CD4-positive, alpha-beta memory T cell (primary cell): ENCODE data around the gene FAM210B. TPM values are rescaled to one million over a fixed set of nuclear protein-coding genes. Genes with fewer than 3 reads are reported as not detected.
A peak's percentile ranks its signal among the peaks of the same experiment; 100 is the strongest.
"Not testable (repeated sequence)": the region's sequence is repeated elsewhere in the genome, so short reads cannot be mapped to it uniquely, and the experiment has no call there.

ENCODE experiments used
- CTCF ChIA-PET: fragments of 350-600 bp; sonication (Branson Sonifier 250); formaldehyde crosslinking; loops from one replicate; lab custom pipeline; 2021; ENCODE audit warnings: inconsistent platforms; ENCODE audit not compliant: partially characterized antibody; lab: Charles Lee
- POLR2A ChIA-PET: fragments of 350-600 bp; sonication (Branson Sonifier 250); formaldehyde crosslinking; loops from one replicate; lab custom pipeline; 2021; ENCODE audit not compliant: partially characterized antibody; lab: Charles Lee
- DNase-seq, 5 donors: peaks; one replicate each; pipeline versions ENCODE4 v3.0.0 to v3.0.0-alpha.2; 2020 to 2022; ENCODE audit warnings: mixed read lengths in 1 of 5
- H3K27ac ChIP-seq: one replicate; pipeline ENCODE4 v1.7.0; 2013; ENCODE audit warnings: low read depth, low read length
- H3K27me3 ChIP-seq: 2 replicates; pipeline ENCODE4 v1.7.0; 2013; ENCODE audit warnings: mild to moderate bottlenecking, low read length, moderate library complexity; ENCODE audit not compliant: insufficient read depth
- H3K36me3 ChIP-seq: 2 replicates; pipeline ENCODE4 v1.7.0; 2013; ENCODE audit warnings: mild to moderate bottlenecking, low read length, moderate library complexity; ENCODE audit not compliant: insufficient read depth
- H3K4me1 ChIP-seq: 2 replicates; pipeline ENCODE4 v1.7.0; 2013; ENCODE audit warnings: mild to moderate bottlenecking, low read length, moderate library complexity; ENCODE audit not compliant: insufficient read depth
- H3K4me3 ChIP-seq, 2 donors: one replicate each; pipeline ENCODE4 v1.7.0; 2013; ENCODE audit warnings: low read length in 2 of 2, mild to moderate bottlenecking in 1 of 2
- H3K9me3 ChIP-seq, 2 donors: one replicate each; pipeline ENCODE4 v1.7.0; 2013; ENCODE audit warnings: low read length in 2 of 2, control low read depth in 1 of 2; ENCODE audit not compliant: control insufficient read depth in 1 of 2
- H3K27ac Mint-ChIP-seq, 7 donors: one replicate each; pipeline ENCODE4 v1.8.0; 2020 to 2021; ENCODE audit warnings: mixed read lengths in 7 of 7, mild to moderate bottlenecking in 6 of 7, inconsistent platforms in 3 of 7, moderate library complexity in 3 of 7
- H3K27me3 Mint-ChIP-seq, 2 donors: one replicate each; pipeline ENCODE4 v1.8.0; 2020 to 2021; ENCODE audit warnings: mixed read lengths in 2 of 2
- H3K36me3 Mint-ChIP-seq, 2 donors: one replicate each; pipeline ENCODE4 v1.8.0; 2020 to 2021; ENCODE audit warnings: mixed read lengths in 2 of 2, inconsistent platforms in 1 of 2, mild to moderate bottlenecking in 1 of 2
- H3K4me1 Mint-ChIP-seq, 4 donors: one replicate each; pipeline ENCODE4 v1.8.0; 2020 to 2021; ENCODE audit warnings: mixed read lengths in 4 of 4, mild to moderate bottlenecking in 1 of 4
- H3K4me3 Mint-ChIP-seq, 8 donors: one replicate each; pipeline ENCODE4 v1.8.0; 2020 to 2021; ENCODE audit warnings: mixed read lengths in 8 of 8, mild to moderate bottlenecking in 7 of 8, moderate library complexity in 6 of 8, inconsistent platforms in 3 of 8
- H3K9me3 Mint-ChIP-seq, 8 donors: one replicate each; pipeline ENCODE4 v1.8.0; 2020 to 2021; ENCODE audit warnings: mixed read lengths in 8 of 8, mild to moderate bottlenecking in 5 of 8, inconsistent platforms in 3 of 8, moderate library complexity in 1 of 8
- intact Hi-C: fragments of 100-400 bp; cut with micrococcal nuclease; formaldehyde crosslinking; loops from one replicate; pipeline ENCODE4 v1.15.1; 2023
- polyA plus RNA-seq, 2 donors: library from polyadenylated mRNA; unstranded; fragments of 300-500 nt; fragmentation: Illumina TruSeq; gene quantifications; one replicate each; pipeline ENCODE4 v1.2.3, GENCODE V29; 2021
- total RNA-seq, 2 experiments: library from RNA; stranded (reverse); gene quantifications; one replicate each; pipeline ENCODE4 v1.2.3, GENCODE V29; 2021

Gene FAM210B
- total and polyA plus RNA-seq, 4 experiments from 2014 or later, result 28.7 to 38.8 (median 35.3) TPM

- POLR2A ChIA-PET, result interaction anchor here (2.6 kb wide), 1 partner anchor 21 kb away, joined by 10 read pairs; no protein-coding TSS in a partner anchor
- H3K9me3 ChIP-seq, H3K9me3 Mint-ChIP-seq, H3K27ac ChIP-seq, CTCF ChIA-PET, H3K4me3 Mint-ChIP-seq, H3K36me3 ChIP-seq, DNase-seq, H3K27me3 Mint-ChIP-seq, H3K4me3 ChIP-seq, H3K27me3 ChIP-seq: not testable (repeated sequence)
- intact Hi-C loops, result loop anchor here (10.0 kb wide), 1 partner anchor 1234 kb away; the partner anchor contains the start of gene ZBP1
- peaks cover 33% of the 10 kb centered on the region for H3K4me1 ChIP-seq
- H3K27ac Mint-ChIP-seq, result peak overlapping the region in 1 of 7 donors; percentile 60
- H3K4me1 Mint-ChIP-seq, result peaks cover 23 to 25% (median 25%) of the 10 kb centered on the region in 4 donors
- H3K36me3 Mint-ChIP-seq, result peaks cover 12% of the 10 kb centered on the region in 2 donors
These were observed 31.6 kb downstream of the FAM210B start for GRCh38 chr20:56390396-56390795.

DNA sequence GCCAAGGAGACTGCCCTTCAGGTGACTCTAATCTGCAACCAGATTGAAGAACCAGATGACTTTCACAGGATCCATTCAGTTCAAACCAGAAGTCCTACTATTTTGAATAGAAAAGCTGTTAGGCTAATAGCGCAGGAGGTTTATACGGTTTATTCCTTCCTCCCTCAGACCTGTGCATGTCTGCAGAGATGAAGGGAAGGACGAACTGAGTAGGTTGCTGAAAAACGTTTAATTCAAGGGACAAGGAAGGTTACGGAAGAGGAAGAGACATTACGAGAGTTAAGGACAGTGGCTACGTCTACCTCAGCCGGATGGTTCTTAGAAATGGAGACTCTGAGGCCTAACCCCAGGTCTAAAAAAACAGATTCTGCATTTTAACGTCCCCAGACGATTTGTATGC lies 32.3 kb downstream of the FAM210B start:
- peak overlapping the region in 3 of 7 donors; percentile 60 to 94 (median 62) for H3K27ac Mint-ChIP-seq
- CTCF ChIA-PET, result no interaction called here

DNA sequence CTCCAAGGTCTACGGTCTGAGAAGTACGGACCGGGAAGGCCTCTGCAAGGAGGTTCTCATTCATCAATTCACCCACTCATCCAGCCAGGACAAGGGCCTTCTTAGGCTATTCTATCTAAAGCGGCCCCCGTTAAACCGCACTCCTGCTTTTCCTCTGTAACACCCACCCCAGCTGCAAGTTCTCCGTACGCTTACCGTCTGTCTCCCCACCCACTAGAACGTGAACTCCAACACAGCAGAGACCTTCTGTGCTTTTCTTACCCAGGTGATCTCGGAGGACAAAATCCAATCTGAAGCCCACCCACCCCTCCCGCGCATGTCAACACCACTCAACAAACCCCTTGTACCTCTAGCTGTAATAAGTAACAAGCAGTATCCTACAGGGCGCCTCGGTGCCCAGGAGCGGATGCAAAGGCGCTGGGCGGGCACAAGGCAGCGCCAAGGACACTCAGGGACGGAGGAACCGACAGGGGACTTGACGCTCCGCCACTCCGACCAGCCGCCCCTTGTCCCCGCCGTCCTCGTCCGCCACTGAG lies 32.9 kb downstream of the FAM210B start:
- H3K4me3 Mint-ChIP-seq, result no peak overlapping the region
- ChIA-PET POLR2A (interaction anchor here (0.6 to 5.9 kb wide), 22 partner anchors 8 to 1997 kb away, joined by 3 to 58 read pairs (median 5); partner anchors contain the start of genes CASS4, FAM210B, RBM38 and RTF2), CTCF (interaction anchor here (0.7 to 2.2 kb wide), 3 partner anchors 33 to 122 kb away, joined by 3 to 10 read pairs (median 4); partner anchors contain the start of genes FAM210B and RTF2)
- H3K4me1 Mint-ChIP-seq, result peaks cover 25 to 28% (median 28%) of the 10 kb centered on the region in 4 donors
- Histone ChIP-seq H3K27me3 (no peaks in the 10 kb centered on the region), H3K36me3 (peaks cover 15% of the 10 kb centered on the region), H3K4me3 (peak overlapping the region; percentile 100), H3K27ac (peak overlapping the region; percentile 91), H3K4me1 (peaks cover 34% of the 10 kb centered on the region), H3K9me3 (no peaks in the 10 kb centered on the region)
- no peak for DNase-seq
- intact Hi-C loops, result loop anchor here (1.0 to 10.0 kb wide), 7 partner anchors 9 to 1997 kb away; partner anchors contain the start of genes CASS4, FAM210B, RTF2 and VAPB
- no peaks in the 10 kb centered on the region for H3K27me3 Mint-ChIP-seq
- no peak overlapping the region for H3K27ac Mint-ChIP-seq
- H3K36me3 Mint-ChIP-seq, result peaks cover 15 to 22% of the 10 kb centered on the region in 2 donors
- no peaks in the 10 kb centered on the region for H3K9me3 Mint-ChIP-seq

More for the DNA sequence above, 32.3 kb downstream of the FAM210B start:
- POLR2A ChIA-PET, result interaction anchor here (0.6 to 3.4 kb wide), 6 partner anchors 15 to 83 kb away, joined by 3 to 47 read pairs (median 15); partner anchors contain the start of genes FAM210B and RTF2
- peaks cover 34% of the 10 kb centered on the region for H3K4me1 ChIP-seq
- Mint-ChIP-seq H3K4me1 (peaks cover 25 to 28% (median 28%) of the 10 kb centered on the region in 4 donors), H3K4me3 (no peak overlapping the region), H3K9me3 (no peaks in the 10 kb centered on the region), H3K27me3 (no peaks in the 10 kb centered on the region), H3K36me3 (peaks cover 18 to 19% of the 10 kb centered on the region in 2 donors)
- peak overlapping the region in 1 of 2 donors; percentile 100 for H3K4me3 ChIP-seq
- intact Hi-C loops, result loop anchor here (10.0 kb wide), 1 partner anchor 1234 kb away; the partner anchor contains the start of gene ZBP1
- H3K36me3 ChIP-seq, result peaks cover 11% of the 10 kb centered on the region
- peak overlapping the region; percentile 91 for H3K27ac ChIP-seq
- H3K9me3 ChIP-seq, result no peaks in the 10 kb centered on the region
- DNase-seq, result no peak
- no peaks in the 10 kb centered on the region for H3K27me3 ChIP-seq

- peaks cover 21 to 29% of the 10 kb centered on the region in 2 donors for H3K36me3 Mint-ChIP-seq
- H3K27me3 Mint-ChIP-seq, result no peaks in the 10 kb centered on the region
- peaks cover 25 to 28% (median 28%) of the 10 kb centered on the region in 4 donors for H3K4me1 Mint-ChIP-seq
- Histone ChIP-seq H3K4me3 (peak within 1 kb of the TSS; percentile 100), H3K27ac (peak within 1 kb of the TSS; percentile 91), H3K4me1 (peaks cover 34% of the 10 kb centered on the region), H3K9me3 (no peaks in the 10 kb centered on the region), H3K36me3 (peaks cover 22% of the 10 kb centered on the region), H3K27me3 (no peaks in the 10 kb centered on the region)
- peak; percentile 99 to 100 (median 99) for DNase-seq
- H3K9me3 Mint-ChIP-seq, result no peaks in the 10 kb centered on the region
- ChIA-PET CTCF (interaction anchor here (0.7 to 2.2 kb wide), 4 partner anchors 26 to 121 kb away, joined by 3 to 10 read pairs (median 5); partner anchors contain the start of genes FAM210B and RTF2), POLR2A (interaction anchor here (0.8 to 5.9 kb wide), 22 partner anchors 9 to 1996 kb away, joined by 3 to 58 read pairs (median 5); partner anchors contain the start of genes CASS4, FAM210B, RBM38 and RTF2)
- H3K4me3 Mint-ChIP-seq, result no peak within 1 kb of the TSS
- peak within 1 kb of the TSS in 2 of 7 donors; percentile 62 to 96 for H3K27ac Mint-ChIP-seq
- intact Hi-C loops, result loop anchor here (1.0 to 10.0 kb wide), 7 partner anchors 8 to 1996 kb away; partner anchors contain the start of genes CASS4, FAM210B, RTF2 and VAPB
These were observed 33.5 kb downstream of the FAM210B start, which contains the start of the genes AURKA and CSTF1 for GRCh38 chr20:56392132-56392880. AURKA (minus strand) TSS chr20:56392215; CDS start chr20:56388197, 4,018 bp downstream. CSTF1 (plus strand) TSS chr20:56392645; CDS start chr20:56395553, 2,908 bp downstream.

- Histone ChIP-seq H3K36me3 (peaks cover 29% of the 10 kb centered on the region), H3K27me3 (no peaks in the 10 kb centered on the region), H3K9me3 (no peaks in the 10 kb centered on the region), H3K4me3 (peak overlapping the region; percentile 100), H3K27ac (peak overlapping the region; percentile 91), H3K4me1 (peaks cover 34% of the 10 kb centered on the region)
- ChIA-PET POLR2A (interaction anchor here (0.6 to 5.9 kb wide), 18 partner anchors 9 to 998 kb away, joined by 3 to 58 read pairs (median 5); partner anchors contain the start of genes CASS4, FAM210B, RBM38 and RTF2), CTCF (interaction anchor here (0.6 to 3.3 kb wide), 6 partner anchors 25 to 999 kb away, joined by 3 to 10 read pairs (median 6); partner anchors contain the start of gene FAM210B)
- Mint-ChIP-seq H3K27ac (peak overlapping the region in 1 of 7 donors; percentile 96), H3K36me3 (peaks cover 23 to 35% of the 10 kb centered on the region in 2 donors), H3K4me3 (no peak overlapping the region), H3K9me3 (no peaks in the 10 kb centered on the region), H3K4me1 (peaks cover 25 to 28% (median 28%) of the 10 kb centered on the region in 4 donors), H3K27me3 (no peaks in the 10 kb centered on the region)
- intact Hi-C loops, result loop anchor here (1.0 to 10.0 kb wide), 7 partner anchors 7 to 1996 kb away; partner anchors contain the start of genes CASS4, FAM210B, RTF2 and VAPB
- peak; percentile 40 to 58 (median 53) for DNase-seq
These were observed 34.2 kb downstream of the FAM210B start for GRCh38 chr20:56392881-56393482.

- Histone ChIP-seq H3K4me3 (peak overlapping the region; percentile 8 to 100), H3K27me3 (no peaks in the 10 kb centered on the region), H3K4me1 (peaks cover 34% of the 10 kb centered on the region), H3K36me3 (peaks cover 35% of the 10 kb centered on the region), H3K27ac (peak overlapping the region; percentile 91), H3K9me3 (no peaks in the 10 kb centered on the region)
- Mint-ChIP-seq H3K4me1 (peaks cover 25 to 28% (median 28%) of the 10 kb centered on the region in 4 donors), H3K27me3 (no peaks in the 10 kb centered on the region), H3K27ac (peak overlapping the region in 1 of 7 donors; percentile 96), H3K36me3 (peaks cover 26 to 39% of the 10 kb centered on the region in 2 donors), H3K4me3 (no peak overlapping the region), H3K9me3 (no peaks in the 10 kb centered on the region)
- CTCF ChIA-PET, result interaction anchor here (0.6 to 3.3 kb wide), 7 partner anchors 25 to 1728 kb away, joined by 3 to 10 read pairs (median 5); partner anchors contain the start of gene FAM210B
- POLR2A ChIA-PET, result interaction anchor here (0.6 to 5.9 kb wide), 10 partner anchors 13 to 79 kb away, joined by 3 to 58 read pairs (median 12); partner anchors contain the start of genes CASS4, FAM210B and RTF2
- no peak for DNase-seq
- intact Hi-C loops, result loop anchor here (2.0 to 10.0 kb wide), 3 partner anchors 67 to 1995 kb away; partner anchors contain the start of genes VAPB and ZBP1
These were observed 34.9 kb downstream of the FAM210B start for GRCh38 chr20:56393653-56394052.
